HFFc6 (cell line): ENCODE data around the gene USP53. TPM values are rescaled to one million over a fixed set of nuclear protein-coding genes. Genes with fewer than 3 reads are reported as not detected.
A peak's percentile ranks its signal among the peaks of the same experiment; 100 is the strongest.
"Not testable (repeated sequence)": the region's sequence is repeated elsewhere in the genome, so short reads cannot be mapped to it uniquely, and the experiment has no call there.

ENCODE experiments used
- DNase-seq: peaks from one replicate; pipeline ENCODE4 v3.0.0-alpha.2; 2018
- H3K27ac Mint-ChIP-seq: 2 replicates; pipeline ENCODE4 v1.8.0; 2020; ENCODE audit warnings: mild to moderate bottlenecking, mixed read lengths
- H3K27me3 Mint-ChIP-seq: 2 replicates; pipeline ENCODE4 v1.8.0; 2021; ENCODE audit warnings: mild to moderate bottlenecking, moderate library complexity, mixed read lengths; ENCODE audit not compliant: insufficient read depth
- H3K36me3 Mint-ChIP-seq: 2 replicates; pipeline ENCODE4 v1.8.0; 2021; ENCODE audit warnings: low read depth, mixed read lengths
- H3K4me1 Mint-ChIP-seq: 2 replicates; pipeline ENCODE4 v1.8.0; 2020; ENCODE audit warnings: low read depth, mixed read lengths
- H3K4me3 Mint-ChIP-seq: 2 replicates; pipeline ENCODE4 v1.8.0; 2020; ENCODE audit warnings: mild to moderate bottlenecking, moderate library complexity, mixed read lengths
- H3K9me3 Mint-ChIP-seq: 2 replicates; pipeline ENCODE4 v1.8.0; 2020; ENCODE audit warnings: mild to moderate bottlenecking, mixed read lengths
- total RNA-seq, 6 experiments: library from RNA; stranded (reverse); fragmentation: NEBNext Ultra II Directional; extraction: Animal tissue kit (Norgen Biotek cat#: 25700); gene quantifications; 2 replicates in 1 of 6; 3 replicates in 5 of 6; pipeline ENCODE4 v1.2.3, GENCODE V29; 2021
- TF ChIP-seq, protein P1 (sequence below): fragments of 200-600 bp; sonication (generic); IDR thresholded peaks from 2 replicates; pipeline ENCODE4 v1.5.0; 2021; ENCODE audit warnings: antibody characterized with exemption, mild to moderate bottlenecking

The USP53 gene
- total RNA-seq, 6 experiments from 2014 or later = 113 to 187 (median 120) TPM

DNA sequence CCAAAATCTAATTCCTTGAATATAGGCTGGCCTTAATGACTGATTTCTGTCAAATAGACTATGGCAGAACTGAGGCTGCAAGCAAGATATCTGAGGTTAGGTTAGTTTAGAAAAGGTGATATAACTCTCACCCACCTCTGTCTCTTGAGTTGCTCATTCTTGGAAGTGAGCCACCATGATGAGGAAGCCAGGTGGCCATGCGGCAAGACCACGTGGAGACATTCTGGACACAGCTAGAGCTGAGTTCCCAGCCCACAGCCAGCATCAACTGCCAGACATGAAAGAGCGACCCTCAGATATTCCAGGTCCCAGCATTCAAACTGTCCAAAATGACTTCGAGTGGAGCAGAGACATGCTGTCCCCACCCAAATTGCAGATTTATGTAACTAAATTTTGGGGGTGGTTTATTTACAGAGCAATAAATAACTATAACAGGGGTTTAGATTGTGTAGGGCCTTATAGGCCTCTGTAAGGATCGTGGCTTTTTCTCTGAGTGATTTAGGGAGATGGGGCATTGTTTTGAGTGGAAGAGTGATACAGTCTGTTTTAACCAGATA lies 33.7 kb downstream of the USP53 start:
- Mint-ChIP-seq H3K27ac (peak overlapping the region; percentile 19; the same call in 1 of the 2 replicates), H3K27me3 (peaks cover 4% of the 10 kb centered on the region), H3K4me3 (no peak overlapping the region; the same call in 1 of the 2 replicates), H3K9me3 (no peaks in the 10 kb centered on the region), H3K4me1 (peaks cover 31% of the 10 kb centered on the region), H3K36me3 (peaks cover 65% of the 10 kb centered on the region)
- DNase-seq = no peak
- TF ChIP-seq, protein P1, sequence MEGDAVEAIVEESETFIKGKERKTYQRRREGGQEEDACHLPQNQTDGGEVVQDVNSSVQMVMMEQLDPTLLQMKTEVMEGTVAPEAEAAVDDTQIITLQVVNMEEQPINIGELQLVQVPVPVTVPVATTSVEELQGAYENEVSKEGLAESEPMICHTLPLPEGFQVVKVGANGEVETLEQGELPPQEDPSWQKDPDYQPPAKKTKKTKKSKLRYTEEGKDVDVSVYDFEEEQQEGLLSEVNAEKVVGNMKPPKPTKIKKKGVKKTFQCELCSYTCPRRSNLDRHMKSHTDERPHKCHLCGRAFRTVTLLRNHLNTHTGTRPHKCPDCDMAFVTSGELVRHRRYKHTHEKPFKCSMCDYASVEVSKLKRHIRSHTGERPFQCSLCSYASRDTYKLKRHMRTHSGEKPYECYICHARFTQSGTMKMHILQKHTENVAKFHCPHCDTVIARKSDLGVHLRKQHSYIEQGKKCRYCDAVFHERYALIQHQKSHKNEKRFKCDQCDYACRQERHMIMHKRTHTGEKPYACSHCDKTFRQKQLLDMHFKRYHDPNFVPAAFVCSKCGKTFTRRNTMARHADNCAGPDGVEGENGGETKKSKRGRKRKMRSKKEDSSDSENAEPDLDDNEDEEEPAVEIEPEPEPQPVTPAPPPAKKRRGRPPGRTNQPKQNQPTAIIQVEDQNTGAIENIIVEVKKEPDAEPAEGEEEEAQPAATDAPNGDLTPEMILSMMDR = no peak

DNA sequence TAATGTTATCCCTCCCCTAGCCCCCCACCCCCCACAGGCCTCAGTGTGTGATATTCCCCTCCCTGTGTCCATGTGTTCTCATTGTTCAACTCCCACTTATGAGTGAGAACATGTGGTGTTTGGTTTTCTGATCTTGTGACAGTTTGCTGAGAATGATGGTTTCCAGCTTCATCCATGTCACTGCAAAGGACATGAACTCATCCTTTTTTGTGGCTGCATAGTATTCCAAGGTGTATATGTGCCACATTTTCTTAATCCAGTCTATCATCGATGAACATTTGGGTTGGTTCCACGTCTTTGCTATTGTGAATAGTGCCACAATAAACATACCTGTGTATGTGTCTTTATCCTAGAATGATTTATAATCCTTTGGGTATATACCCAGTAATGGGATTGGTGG lies 38.5 kb downstream of the USP53 start:
- not testable (repeated sequence) for H3K27me3 Mint-ChIP-seq, DNase-seq, H3K9me3 Mint-ChIP-seq, H3K4me1 Mint-ChIP-seq, H3K4me3 Mint-ChIP-seq, H3K27ac Mint-ChIP-seq
- H3K36me3 Mint-ChIP-seq = peaks cover 74% of the 10 kb centered on the region

DNA sequence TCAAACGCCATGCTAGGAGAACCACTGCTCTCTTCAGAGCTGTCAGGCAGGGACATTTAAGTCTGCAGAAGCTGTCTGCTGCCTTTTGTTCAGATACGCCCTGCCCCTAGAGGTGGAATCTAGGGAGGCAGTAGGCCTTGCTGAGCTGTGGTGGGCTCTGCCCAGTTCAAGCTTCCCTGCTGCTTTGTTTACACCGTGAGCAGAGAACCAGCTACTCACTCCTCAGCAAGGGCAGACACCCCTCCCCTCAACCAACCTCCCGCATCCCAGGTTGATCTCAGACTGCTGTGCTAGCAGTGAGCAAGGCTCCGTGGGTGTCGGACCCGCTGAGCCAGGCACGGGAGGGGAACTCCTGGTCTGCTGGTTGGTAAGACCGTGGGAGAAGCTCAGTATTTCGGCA lies 42.7 kb downstream of the USP53 start:
- not testable (repeated sequence) for H3K27me3 Mint-ChIP-seq, H3K9me3 Mint-ChIP-seq, H3K27ac Mint-ChIP-seq, DNase-seq, H3K4me1 Mint-ChIP-seq, H3K4me3 Mint-ChIP-seq
- peaks cover 68% of the 10 kb centered on the region for H3K36me3 Mint-ChIP-seq

DNA sequence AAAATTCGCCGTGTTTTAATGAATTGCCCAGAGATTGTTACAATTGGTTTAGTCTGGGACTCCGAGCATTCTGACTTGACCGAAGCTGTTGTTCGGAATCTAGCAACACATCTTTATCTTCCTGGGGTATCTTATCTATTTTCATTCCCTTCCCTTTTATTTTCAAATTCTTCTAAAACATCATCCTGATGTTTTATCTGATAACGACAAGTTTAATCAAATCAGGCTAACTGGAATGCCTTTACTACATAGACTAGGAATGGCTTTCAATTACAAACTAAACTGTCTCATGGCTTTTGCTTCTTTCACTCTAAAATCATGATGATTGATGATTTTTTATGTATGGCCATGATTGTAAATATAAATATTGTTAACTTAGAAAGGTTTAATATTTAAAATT lies 48.0 kb downstream of the USP53 start:
- TF ChIP-seq, protein P1 = no peak
- H3K4me3 Mint-ChIP-seq = no peak overlapping the region
- H3K27ac Mint-ChIP-seq = peak overlapping the region; percentile 19; the same call in 1 of the 2 replicates
- no peak for DNase-seq
- no peaks in the 10 kb centered on the region for H3K9me3 Mint-ChIP-seq
- peaks cover 37% of the 10 kb centered on the region for H3K36me3 Mint-ChIP-seq
- H3K27me3 Mint-ChIP-seq = peaks cover 2% of the 10 kb centered on the region; the same call in 1 of the 2 replicates
- H3K4me1 Mint-ChIP-seq = peaks cover 6% of the 10 kb centered on the region; the same call in 1 of the 2 replicates

DNA sequence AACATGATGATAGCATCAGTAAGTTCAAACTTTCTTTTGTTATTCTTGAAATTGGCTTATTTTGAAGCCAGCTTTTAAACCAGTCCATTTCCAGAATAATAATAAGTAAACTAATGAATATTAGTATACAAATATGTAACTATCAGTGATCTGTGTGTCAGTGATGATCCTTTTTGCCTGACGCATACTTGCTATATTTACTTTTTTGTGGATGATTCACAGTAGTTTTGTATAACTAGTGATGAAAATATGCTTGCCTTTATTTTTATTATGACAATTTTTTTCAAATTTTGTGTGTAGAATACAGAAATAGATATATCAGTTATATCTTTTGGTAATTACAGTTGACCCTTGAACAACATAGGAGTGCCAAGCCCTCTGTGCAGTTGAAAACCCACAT lies 49.5 kb downstream of the USP53 start:
- peaks cover 6% of the 10 kb centered on the region for H3K4me1 Mint-ChIP-seq
- no peak overlapping the region for H3K27ac Mint-ChIP-seq
- no peak overlapping the region for H3K4me3 Mint-ChIP-seq
- TF ChIP-seq, protein P1 = no peak
- DNase-seq = no peak
- H3K9me3 Mint-ChIP-seq = no peaks in the 10 kb centered on the region
- H3K36me3 Mint-ChIP-seq = peaks cover 45% of the 10 kb centered on the region
- H3K27me3 Mint-ChIP-seq = peaks cover 2% of the 10 kb centered on the region; the same call in 1 of the 2 replicates

DNA sequence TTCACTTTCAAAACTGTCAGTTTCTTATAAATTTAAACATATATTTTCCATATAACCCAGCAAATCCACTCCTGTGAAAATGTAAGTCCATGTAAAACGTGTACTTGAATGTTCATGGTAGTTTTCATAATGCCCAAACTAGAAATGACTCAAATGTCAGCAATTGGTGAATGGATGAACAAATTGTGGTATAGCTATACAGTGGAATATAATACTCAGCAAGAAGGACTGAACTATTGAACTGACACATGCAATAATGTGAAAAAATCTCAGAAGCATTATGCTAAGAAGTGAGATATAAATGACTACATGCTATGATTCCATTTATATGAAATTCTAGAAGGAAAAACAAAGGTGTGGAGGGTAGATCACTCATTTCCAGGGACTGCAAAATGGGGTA lies 52.2 kb downstream of the USP53 start:
- no peak for DNase-seq
- H3K36me3 Mint-ChIP-seq = peaks cover 30% of the 10 kb centered on the region
- no peaks in the 10 kb centered on the region for H3K9me3 Mint-ChIP-seq
- H3K4me1 Mint-ChIP-seq = peaks cover 6% of the 10 kb centered on the region
- H3K4me3 Mint-ChIP-seq = no peak overlapping the region
- no peak overlapping the region for H3K27ac Mint-ChIP-seq
- H3K27me3 Mint-ChIP-seq = peaks cover 2% of the 10 kb centered on the region; the same call in 1 of the 2 replicates
- TF ChIP-seq, protein P1 = no peak
